Activated T-helper 1 cell treated with Interleukin-2 at 50 U/mL for 16 hours (primary cell): ENCODE results near the gene IQCE.

Source experiments
- DNase-seq: peaks from one replicate; pipeline ENCODE4 v3.0.0-alpha.2; 2020; ENCODE audit warnings: low read depth

IQCE gene, protein sequence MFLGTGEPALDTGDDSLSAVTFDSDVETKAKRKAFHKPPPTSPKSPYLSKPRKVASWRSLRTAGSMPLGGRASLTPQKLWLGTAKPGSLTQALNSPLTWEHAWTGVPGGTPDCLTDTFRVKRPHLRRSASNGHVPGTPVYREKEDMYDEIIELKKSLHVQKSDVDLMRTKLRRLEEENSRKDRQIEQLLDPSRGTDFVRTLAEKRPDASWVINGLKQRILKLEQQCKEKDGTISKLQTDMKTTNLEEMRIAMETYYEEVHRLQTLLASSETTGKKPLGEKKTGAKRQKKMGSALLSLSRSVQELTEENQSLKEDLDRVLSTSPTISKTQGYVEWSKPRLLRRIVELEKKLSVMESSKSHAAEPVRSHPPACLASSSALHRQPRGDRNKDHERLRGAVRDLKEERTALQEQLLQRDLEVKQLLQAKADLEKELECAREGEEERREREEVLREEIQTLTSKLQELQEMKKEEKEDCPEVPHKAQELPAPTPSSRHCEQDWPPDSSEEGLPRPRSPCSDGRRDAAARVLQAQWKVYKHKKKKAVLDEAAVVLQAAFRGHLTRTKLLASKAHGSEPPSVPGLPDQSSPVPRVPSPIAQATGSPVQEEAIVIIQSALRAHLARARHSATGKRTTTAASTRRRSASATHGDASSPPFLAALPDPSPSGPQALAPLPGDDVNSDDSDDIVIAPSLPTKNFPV

DNA sequence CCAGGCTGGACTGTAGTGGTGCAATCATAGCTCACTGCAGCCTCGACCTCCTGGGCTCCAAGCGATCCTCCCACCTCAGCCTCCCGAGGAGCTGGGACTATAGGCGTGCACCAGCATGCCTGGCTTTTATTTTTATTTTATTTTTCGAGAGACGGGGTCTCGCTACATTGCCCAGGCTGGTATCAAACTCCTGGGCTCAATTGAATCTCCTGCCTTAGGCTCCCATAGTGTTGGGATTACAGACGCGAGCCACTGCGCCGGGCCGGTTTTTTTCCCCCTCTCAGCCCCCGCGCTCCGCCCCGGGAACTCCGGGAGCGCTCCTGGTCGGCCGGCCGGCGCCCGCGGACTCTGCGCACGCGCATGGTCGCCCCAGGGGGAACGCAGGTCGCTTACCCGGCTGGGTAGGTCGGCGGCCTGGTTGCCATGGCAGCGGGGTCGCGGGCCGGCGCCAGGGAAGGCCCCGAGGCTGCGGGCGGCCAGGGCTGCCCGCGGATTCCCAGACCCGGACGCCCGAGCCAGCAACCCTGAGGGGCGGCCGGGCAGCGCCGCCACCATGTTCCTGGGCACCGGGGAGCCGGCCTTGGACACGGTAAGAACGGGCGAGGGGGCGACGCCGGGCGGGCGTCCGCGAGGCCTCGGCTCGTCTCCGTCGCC is at the start of gene IQCE:
TSS of gene IQCE (plus strand) at position 351 of the 654 bp plus-strand sequence. CDS start at position 554, 203 bp downstream.
- DNase-seq = peak; percentile 85

DNA sequence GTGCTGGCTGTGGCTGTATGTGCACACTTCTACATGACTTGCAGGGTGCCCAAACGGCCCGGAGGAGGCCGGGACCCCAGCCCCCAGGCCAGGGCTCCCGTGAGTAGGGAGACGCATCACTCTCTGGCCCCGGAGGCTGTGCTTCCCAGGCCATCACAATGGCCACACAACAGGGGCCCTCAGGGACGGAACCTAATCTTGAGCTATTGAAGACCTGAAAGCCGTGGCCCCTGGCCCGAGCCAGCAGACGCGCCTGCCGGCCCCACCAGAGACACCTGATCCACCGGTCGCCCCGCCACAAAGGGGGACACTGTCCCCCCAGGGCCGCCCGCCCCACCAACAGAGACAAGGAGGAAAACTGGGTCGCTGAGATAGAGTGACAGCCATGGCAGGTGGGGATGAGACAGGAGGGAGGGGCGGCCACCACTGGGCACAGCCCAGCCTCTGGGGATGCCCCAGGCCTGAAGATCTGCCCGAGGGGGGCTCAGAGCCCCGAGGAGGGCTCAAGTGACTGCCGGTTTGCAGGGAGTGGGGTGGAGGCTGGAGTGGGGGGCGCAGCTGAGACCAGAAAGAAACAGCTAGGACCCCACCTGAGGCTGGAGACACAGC is 49.4 kb upstream of the IQCE start:
- DNase-seq = no peak

- no peak for DNase-seq
These were observed 48.5 kb upstream of the IQCE start for GRCh38 chr7:2510130-2510776.

GRCh38 chr7:2510909-2511768 is 47.6 kb upstream of the IQCE start:
- peak; percentile 54 for DNase-seq

DNA sequence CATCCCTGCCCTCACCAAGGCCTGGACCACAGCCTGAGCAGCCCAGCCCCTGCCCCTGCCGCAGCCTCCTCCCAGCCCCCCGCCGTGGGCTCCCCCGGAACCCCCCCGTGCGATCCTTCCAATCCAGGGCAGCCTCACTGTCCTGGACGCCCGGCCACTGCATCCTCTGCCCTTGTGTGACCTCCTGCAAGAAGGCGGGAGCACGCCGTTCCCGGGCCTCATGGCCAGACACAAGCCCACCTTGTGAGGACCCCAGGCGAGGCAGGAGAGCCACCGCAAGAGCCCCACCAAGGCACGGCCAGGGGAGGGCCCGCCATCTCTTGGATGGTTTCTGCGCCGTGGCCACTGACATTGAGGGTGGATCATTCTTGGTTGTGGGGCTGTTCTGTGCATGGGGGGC is 47.0 kb upstream of the IQCE start:
- DNase-seq = no peak

GRCh38 chr7:2512179-2512661 is 46.6 kb upstream of the IQCE start:
- DNase-seq = no peak

- no peak for DNase-seq
These were observed 46.1 kb upstream of the IQCE start for GRCh38 chr7:2512713-2513112.

GRCh38 chr7:2513702-2514101 is 45.1 kb upstream of the IQCE start:
- DNase-seq = no peak

- DNase-seq = no peak
These were observed 44.0 kb upstream of the IQCE start for GRCh38 chr7:2514473-2515423.

DNA sequence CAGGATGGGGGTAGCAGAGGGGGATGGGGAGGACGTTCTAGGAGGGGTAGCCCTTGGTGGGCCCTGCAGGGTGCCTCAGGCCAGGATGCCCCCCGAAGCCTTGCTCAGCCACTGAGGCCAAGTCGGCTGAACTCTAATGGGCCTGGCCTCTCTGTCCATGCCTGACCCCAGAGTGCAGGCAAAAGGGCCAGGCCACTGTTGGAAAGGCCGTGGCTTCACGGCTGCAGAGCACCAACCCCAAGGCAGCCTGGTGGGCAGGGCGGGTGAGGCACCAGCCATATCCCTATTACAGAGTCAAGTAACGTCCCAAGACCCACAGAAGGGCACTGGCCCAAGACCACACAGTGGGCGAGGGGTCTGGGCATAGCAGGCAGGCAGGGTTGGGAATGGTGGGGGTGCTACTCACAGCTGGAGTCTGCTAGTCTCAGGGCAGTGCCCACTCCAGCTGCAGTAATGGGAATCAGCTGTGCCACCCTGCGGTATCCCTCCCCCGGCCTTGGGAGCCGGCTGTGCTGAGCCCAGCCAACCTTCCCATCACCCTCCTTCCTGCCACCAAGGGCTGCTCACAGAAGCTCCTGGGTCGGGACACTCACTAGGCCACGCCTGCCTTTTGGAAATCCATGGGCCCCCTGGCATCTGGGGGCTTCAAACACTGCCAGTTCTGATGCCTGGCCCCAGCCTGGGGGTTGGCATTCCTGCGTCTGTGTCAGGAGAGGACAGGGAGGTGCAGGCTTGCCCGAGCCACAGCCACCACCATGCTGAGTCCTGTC is 43.2 kb upstream of the IQCE start:
- no peak for DNase-seq

DNA sequence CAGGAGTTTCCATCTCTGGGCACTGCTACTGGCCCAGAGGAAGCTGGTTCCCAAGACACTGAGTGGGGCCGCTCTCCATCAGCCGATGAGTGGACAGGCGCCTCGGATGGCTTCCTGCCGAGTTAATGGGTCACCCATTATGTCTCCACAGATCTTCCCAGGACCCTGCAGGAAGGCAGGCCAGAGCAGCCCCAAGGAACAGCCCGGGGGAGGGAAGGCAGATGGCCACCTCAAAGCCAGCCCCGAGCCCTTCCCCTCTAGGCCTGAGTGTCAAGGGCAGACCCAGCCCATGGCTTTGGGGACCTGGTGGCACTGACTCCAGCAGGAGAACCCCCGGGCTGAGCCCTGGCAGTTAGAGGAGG is 42.6 kb upstream of the IQCE start:
- no peak for DNase-seq

DNA sequence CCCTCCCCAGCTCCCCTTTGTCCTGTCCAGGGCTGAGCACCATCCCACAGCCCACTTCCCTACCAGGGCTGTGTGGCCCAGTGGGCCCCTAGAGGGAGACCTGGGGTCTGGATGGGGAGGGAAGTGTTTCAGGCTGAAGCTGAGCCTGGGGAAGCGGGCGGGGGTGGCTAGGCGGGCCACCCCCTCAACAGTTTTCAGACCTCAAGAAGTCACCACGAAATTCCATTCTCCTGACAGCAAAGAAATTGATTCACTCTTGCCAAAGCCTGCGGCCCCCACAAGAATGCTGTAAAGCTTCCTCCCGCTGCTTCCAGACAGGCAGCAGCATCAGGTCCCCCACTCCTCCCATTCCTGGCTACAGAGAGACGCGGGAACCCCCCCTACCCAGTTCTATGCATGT is 41.8 kb upstream of the IQCE start:
- no peak for DNase-seq

- DNase-seq = no peak
These were observed 40.9 kb upstream of the IQCE start for GRCh38 chr7:2517678-2518507.

- DNase-seq = no peak
These were observed 40.1 kb upstream of the IQCE start for GRCh38 chr7:2518737-2519118.

DNA sequence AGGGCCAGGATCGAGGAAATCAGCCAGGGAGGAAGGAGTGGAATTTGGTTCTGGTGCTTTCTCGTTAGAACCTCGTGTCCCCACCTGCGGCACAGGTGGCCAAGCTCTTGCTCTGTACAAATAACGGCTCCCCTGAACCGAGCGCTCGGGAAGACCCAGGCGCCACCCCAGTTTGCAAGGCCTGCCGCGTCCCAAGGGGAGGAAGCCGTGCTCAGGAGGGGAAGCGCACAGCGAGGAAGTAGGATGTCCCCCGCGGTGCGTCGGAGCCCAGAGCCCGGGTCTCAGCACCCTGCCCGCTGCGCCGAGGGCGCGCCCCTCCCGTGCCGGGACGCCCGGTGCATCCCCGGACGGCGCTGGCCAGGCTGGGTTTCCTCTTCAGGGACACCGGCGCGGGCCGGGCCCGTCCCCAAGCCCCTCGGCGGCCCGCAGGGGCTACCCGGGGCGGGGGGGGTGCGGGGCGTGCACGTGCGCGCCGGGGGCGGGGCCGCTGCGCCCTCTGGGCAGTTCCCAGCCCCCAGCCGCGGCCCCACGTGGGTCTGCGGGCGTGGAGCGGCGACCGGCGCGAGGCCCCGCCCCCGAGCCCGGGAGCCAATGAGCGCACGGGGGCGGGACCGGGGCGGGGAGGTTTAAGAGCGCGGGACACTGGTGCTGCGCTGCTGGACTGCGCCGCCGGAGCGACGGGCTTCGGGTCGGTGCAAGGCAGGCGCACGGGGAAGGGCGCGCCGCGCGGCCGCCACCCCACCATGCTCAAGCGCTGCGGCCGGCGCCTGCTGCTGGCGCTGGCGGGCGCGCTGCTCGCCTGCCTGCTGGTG is 39.5 kb upstream of the IQCE start, which contains the start of gene LFNG:
TSS of gene LFNG (plus strand) at position 656 of the 812 bp plus-strand sequence. CDS start at position 744, 88 bp downstream.
- peak; percentile 79 for DNase-seq

- DNase-seq = no peak
These were observed 38.5 kb upstream of the IQCE start for GRCh38 chr7:2520131-2520760.
